Stimulated activated naive CD8-positive, alpha-beta T cell treated with anti-CD3 and anti-CD28 coated beads, Interleukin-15, Interleukin-2, amounts not matched to agents 100 ng/mL and 50 ng/mL, for 24 hours (primary cell): ENCODE measurements around the gene EFCC1.

ENCODE experiments used
- H3K27ac Mint-ChIP-seq: one replicate; pipeline ENCODE4 v1.8.0; 2021; ENCODE audit warnings: mild to moderate bottlenecking, mixed read lengths
- H3K27me3 Mint-ChIP-seq: one replicate; pipeline ENCODE4 v1.8.0; 2021; ENCODE audit warnings: mixed read lengths
- H3K36me3 Mint-ChIP-seq: one replicate; pipeline ENCODE4 v1.8.0; 2021; ENCODE audit warnings: low read depth, mixed read lengths
- H3K4me1 Mint-ChIP-seq: one replicate; pipeline ENCODE4 v1.8.0; 2021; ENCODE audit warnings: low read depth, mixed read lengths
- H3K4me3 Mint-ChIP-seq: one replicate; pipeline ENCODE4 v1.8.0; 2021; ENCODE audit warnings: mild to moderate bottlenecking, mixed read lengths
- H3K9me3 Mint-ChIP-seq: one replicate; pipeline ENCODE4 v1.8.0; 2021; ENCODE audit warnings: mixed read lengths

The EFCC1 gene

GRCh38 chr3:129016720-129017483 lies 15.8 kb downstream of the EFCC1 start:
- Mint-ChIP-seq H3K4me1 (peaks cover 36% of the 10 kb centered on the region), H3K4me3 (peak overlapping the region; percentile 32), H3K9me3 (no peaks in the 10 kb centered on the region), H3K36me3 (no peaks in the 10 kb centered on the region), H3K27ac (no peak overlapping the region), H3K27me3 (no peaks in the 10 kb centered on the region)

- peak overlapping the region; percentile 55 for H3K27ac Mint-ChIP-seq
- no peaks in the 10 kb centered on the region for H3K9me3 Mint-ChIP-seq
Observed at GRCh38 chr3:129017484-129017899, 16.4 kb downstream of the EFCC1 start.

GRCh38 chr3:129018271-129018670 lies 17.2 kb downstream of the EFCC1 start:
- no peak overlapping the region for H3K27ac Mint-ChIP-seq
- H3K36me3 Mint-ChIP-seq, result no peaks in the 10 kb centered on the region
- no peaks in the 10 kb centered on the region for H3K9me3 Mint-ChIP-seq
- peaks cover 48% of the 10 kb centered on the region for H3K4me1 Mint-ChIP-seq
- no peaks in the 10 kb centered on the region for H3K27me3 Mint-ChIP-seq
- no peak overlapping the region for H3K4me3 Mint-ChIP-seq

More at GRCh38 chr3:129017484-129017899, 16.4 kb downstream of the EFCC1 start:
- Mint-ChIP-seq H3K4me3 (no peak overlapping the region), H3K27me3 (no peaks in the 10 kb centered on the region), H3K4me1 (peaks cover 42% of the 10 kb centered on the region), H3K36me3 (no peaks in the 10 kb centered on the region)

- Mint-ChIP-seq H3K4me1 (peaks cover 48% of the 10 kb centered on the region), H3K27ac (no peak overlapping the region), H3K27me3 (no peaks in the 10 kb centered on the region)
Observed at GRCh38 chr3:129018751-129019150, 17.6 kb downstream of the EFCC1 start.

GRCh38 chr3:129019266-129019665 lies 18.2 kb downstream of the EFCC1 start:
- no peaks in the 10 kb centered on the region for H3K27me3 Mint-ChIP-seq
- H3K36me3 Mint-ChIP-seq, result no peaks in the 10 kb centered on the region
- peaks cover 48% of the 10 kb centered on the region for H3K4me1 Mint-ChIP-seq
- no peaks in the 10 kb centered on the region for H3K9me3 Mint-ChIP-seq
- no peak overlapping the region for H3K4me3 Mint-ChIP-seq
- no peak overlapping the region for H3K27ac Mint-ChIP-seq

More at GRCh38 chr3:129018751-129019150, 17.6 kb downstream of the EFCC1 start:
- Mint-ChIP-seq H3K4me3 (no peak overlapping the region), H3K36me3 (no peaks in the 10 kb centered on the region), H3K9me3 (no peaks in the 10 kb centered on the region)

- H3K4me3 Mint-ChIP-seq, result no peak overlapping the region
- H3K36me3 Mint-ChIP-seq, result no peaks in the 10 kb centered on the region
- H3K27me3 Mint-ChIP-seq, result no peaks in the 10 kb centered on the region
- H3K9me3 Mint-ChIP-seq, result no peaks in the 10 kb centered on the region
- H3K27ac Mint-ChIP-seq, result no peak overlapping the region
- peaks cover 36% of the 10 kb centered on the region for H3K4me1 Mint-ChIP-seq
Observed at GRCh38 chr3:129020691-129021090, 19.6 kb downstream of the EFCC1 start.

- Mint-ChIP-seq H3K4me3 (no peak overlapping the region), H3K4me1 (peaks cover 36% of the 10 kb centered on the region), H3K27me3 (no peaks in the 10 kb centered on the region), H3K27ac (no peak overlapping the region), H3K9me3 (no peaks in the 10 kb centered on the region), H3K36me3 (no peaks in the 10 kb centered on the region)
Observed at GRCh38 chr3:129021140-129021551, 20.0 kb downstream of the EFCC1 start.

- Mint-ChIP-seq H3K36me3 (no peaks in the 10 kb centered on the region), H3K27ac (no peak overlapping the region), H3K4me1 (peaks cover 32% of the 10 kb centered on the region)
Observed at GRCh38 chr3:129022114-129023007, 21.3 kb downstream of the EFCC1 start.

GRCh38 chr3:129023008-129023358 lies 21.9 kb downstream of the EFCC1 start:
- no peaks in the 10 kb centered on the region for H3K36me3 Mint-ChIP-seq
- H3K4me1 Mint-ChIP-seq, result peaks cover 26% of the 10 kb centered on the region
- H3K27me3 Mint-ChIP-seq, result no peaks in the 10 kb centered on the region
- no peak overlapping the region for H3K4me3 Mint-ChIP-seq
- no peaks in the 10 kb centered on the region for H3K9me3 Mint-ChIP-seq
- H3K27ac Mint-ChIP-seq, result no peak overlapping the region

More at GRCh38 chr3:129022114-129023007, 21.3 kb downstream of the EFCC1 start:
- Mint-ChIP-seq H3K4me3 (no peak overlapping the region), H3K9me3 (no peaks in the 10 kb centered on the region), H3K27me3 (no peaks in the 10 kb centered on the region)

GRCh38 chr3:129023909-129024308 lies 22.8 kb downstream of the EFCC1 start:
- Mint-ChIP-seq H3K36me3 (no peaks in the 10 kb centered on the region), H3K9me3 (no peaks in the 10 kb centered on the region), H3K4me1 (peaks cover 25% of the 10 kb centered on the region), H3K27ac (no peak overlapping the region), H3K4me3 (no peak overlapping the region), H3K27me3 (no peaks in the 10 kb centered on the region)

- H3K9me3 Mint-ChIP-seq, result no peaks in the 10 kb centered on the region
- no peak overlapping the region for H3K27ac Mint-ChIP-seq
- no peaks in the 10 kb centered on the region for H3K27me3 Mint-ChIP-seq
- no peak overlapping the region for H3K4me3 Mint-ChIP-seq
- peaks cover 25% of the 10 kb centered on the region for H3K4me1 Mint-ChIP-seq
- no peaks in the 10 kb centered on the region for H3K36me3 Mint-ChIP-seq
Observed at GRCh38 chr3:129025108-129025507, 24.0 kb downstream of the EFCC1 start.

- Mint-ChIP-seq H3K4me1 (peaks cover 25% of the 10 kb centered on the region), H3K9me3 (no peaks in the 10 kb centered on the region), H3K4me3 (peak overlapping the region; percentile 86), H3K36me3 (no peaks in the 10 kb centered on the region), H3K27ac (peak overlapping the region; percentile 95), H3K27me3 (no peaks in the 10 kb centered on the region)
Observed at GRCh38 chr3:129025691-129026435, 24.8 kb downstream of the EFCC1 start.

- Mint-ChIP-seq H3K36me3 (no peaks in the 10 kb centered on the region), H3K4me1 (peaks cover 25% of the 10 kb centered on the region), H3K9me3 (no peaks in the 10 kb centered on the region), H3K27ac (peak overlapping the region; percentile 95), H3K27me3 (no peaks in the 10 kb centered on the region), H3K4me3 (peak overlapping the region; percentile 86)
Observed at GRCh38 chr3:129026728-129027543, 25.8 kb downstream of the EFCC1 start.

- Mint-ChIP-seq H3K4me3 (peak overlapping the region; percentile 43), H3K36me3 (no peaks in the 10 kb centered on the region), H3K27ac (no peak overlapping the region), H3K4me1 (peaks cover 19% of the 10 kb centered on the region), H3K27me3 (no peaks in the 10 kb centered on the region), H3K9me3 (no peaks in the 10 kb centered on the region)
Observed at GRCh38 chr3:129027544-129027880, 26.4 kb downstream of the EFCC1 start.
